Cortex of kidney (tissue), 1 donor: ENCODE results near the gene GRHL3.

Experiments
- DNase-seq: peaks from one replicate; lab custom pipeline; 2025; lab: John Stamatoyannopoulos, UW

GRHL3 gene

GRCh38 chr1:24318615-24319311, 394 bp upstream of the GRHL3 start:
- DNase-seq = no peak

DNA sequence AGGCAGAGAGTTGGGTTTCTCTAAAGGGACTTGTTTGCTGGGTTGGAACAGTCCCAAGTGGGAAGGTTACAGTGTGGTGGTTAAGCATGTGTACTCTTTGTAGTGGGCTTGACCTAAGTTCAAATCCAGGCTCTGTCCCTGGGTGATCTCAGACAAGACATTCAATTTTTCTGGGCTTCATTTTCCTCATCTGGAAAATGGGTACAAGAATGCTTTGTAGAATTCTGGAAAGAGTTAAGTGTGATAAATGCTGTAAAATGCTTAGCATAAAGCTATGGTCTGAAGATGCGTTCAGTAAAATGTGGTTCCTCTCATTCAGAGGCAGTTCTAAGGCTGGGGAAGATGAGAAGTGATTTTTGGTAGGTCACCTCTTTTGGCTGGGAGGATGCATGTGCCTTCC, 805 bp downstream of the GRHL3 start:
- DNase-seq = no peak

DNA sequence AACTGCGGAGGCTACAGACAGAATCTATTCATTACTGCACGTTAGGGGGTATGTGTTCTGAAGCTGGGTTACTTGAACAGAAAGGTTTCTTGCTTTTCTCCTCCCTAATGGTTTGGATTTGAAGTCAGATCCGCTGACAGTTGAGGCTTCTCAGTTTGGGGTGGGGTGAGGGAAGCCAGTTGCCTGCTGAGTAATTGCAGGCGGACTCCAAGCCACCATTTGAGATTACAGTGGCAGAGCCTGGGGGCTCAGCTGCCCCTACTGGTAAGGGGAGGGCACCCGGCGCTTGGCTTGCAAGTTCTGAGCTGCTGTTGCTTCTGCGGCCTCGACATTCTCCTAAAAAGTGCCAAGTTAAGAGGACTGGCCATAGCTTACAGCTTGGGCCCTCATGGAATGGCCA, 2.0 kb downstream of the GRHL3 start:
- no peak for DNase-seq

DNA sequence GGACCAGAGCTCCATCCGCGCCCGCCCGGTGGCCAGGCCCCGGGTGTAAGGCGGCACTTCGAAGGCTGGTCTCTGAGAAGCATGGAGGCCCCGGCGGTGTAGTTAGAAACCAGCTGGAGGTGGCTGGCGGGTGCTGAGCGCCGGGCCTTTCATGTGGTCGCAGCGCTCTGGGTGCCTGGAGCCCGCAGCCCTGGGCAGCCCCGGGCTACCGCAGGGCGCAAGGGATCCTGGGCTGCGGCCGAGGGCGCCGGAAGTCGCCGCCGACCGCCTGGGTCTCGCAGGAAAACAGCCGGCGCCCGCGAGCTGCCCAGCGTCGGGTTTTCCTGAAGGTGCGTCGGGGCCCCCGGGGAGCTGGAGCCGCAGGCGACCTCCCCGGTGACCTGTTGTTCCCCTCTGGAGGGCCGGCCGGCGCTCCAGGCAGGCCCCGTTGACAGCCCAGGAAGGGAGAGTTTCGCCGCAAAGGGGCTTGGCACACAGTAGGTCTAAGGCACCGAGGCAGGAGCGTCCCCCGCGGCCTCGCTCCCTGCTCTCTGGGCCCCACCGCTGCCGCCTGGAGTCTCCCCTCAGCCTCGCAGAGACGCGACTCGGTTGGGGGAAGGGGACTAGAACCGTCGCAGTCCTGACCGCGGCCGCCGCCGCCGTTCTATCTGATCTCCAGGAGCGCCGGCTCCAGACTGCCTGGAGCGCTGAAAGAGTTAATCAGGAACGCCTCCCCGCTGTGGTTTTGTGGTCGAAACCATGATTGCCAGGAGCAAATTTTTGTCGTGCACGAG, 2.7 kb downstream of the GRHL3 start:
- DNase-seq = no peak

GRCh38 chr1:24322470-24323177, 3.5 kb downstream of the GRHL3 start:
- DNase-seq = no peak

DNA sequence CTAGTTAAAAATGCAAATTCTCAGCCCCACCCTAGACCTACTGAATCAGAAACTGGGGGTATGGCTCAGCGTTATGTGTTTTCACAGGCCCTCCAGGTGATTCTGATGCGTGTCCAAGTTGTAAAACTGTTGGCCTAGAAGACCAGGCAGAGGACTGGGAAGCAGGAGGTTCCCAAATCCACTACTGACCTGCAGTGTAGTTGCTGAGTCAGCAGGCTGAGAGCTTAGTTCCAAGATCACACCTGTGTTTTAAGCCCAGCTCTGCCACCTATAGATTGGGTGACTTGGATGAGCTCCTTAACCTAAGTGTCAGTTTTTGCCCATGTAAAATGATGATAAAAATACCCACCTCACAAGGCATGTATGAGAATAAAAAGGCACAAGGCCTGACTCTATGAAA, 4.1 kb downstream of the GRHL3 start:
- no peak for DNase-seq

- DNase-seq = no peak
Measured at GRCh38 chr1:24324903-24325302, 5.7 kb downstream of the GRHL3 start.

DNA sequence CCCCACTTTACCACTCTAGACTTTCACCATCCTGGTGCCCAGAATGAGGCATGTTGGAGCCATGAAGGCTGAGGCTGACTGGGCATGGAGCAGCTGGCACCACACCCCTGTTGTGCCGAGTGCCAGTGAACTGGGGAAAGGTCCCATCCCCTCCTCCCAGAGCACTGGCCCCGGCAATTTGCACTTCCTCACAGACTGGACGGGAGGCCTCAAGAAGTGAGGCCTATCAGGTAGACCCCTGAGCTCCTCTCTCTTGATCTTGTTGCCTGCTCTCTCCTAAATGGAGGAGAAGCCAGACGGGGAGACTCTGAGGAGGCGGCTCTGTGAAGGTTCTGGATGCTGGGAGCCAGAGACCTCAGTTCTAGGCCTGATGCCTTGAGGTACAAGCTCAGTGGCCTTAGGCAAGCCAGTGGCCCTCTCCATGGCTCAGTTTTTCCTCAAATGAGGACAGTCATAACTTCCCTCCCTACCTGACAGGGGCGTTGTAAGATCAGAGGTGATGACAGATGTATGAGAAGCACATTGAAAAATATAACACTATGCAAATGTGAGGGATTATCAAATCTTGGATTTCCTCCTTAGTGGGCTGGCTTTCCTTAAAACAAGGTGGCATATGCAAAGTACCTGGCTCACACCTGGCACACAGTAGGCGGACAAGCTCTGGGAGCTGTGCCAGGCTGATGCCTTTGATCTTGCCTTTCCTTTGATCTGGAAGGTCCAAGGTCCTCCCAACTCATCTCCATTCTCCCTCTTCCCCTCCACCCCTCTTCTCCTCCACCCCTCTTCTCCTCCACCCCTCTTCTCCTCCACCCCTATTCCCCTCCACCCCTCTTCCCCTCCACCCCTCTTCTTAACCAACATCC, 6.7 kb downstream of the GRHL3 start:
- DNase-seq = no peak

GRCh38 chr1:24327486-24327885, 8.3 kb downstream of the GRHL3 start:
- DNase-seq = no peak

GRCh38 chr1:24327891-24328290, 8.7 kb downstream of the GRHL3 start:
- no peak for DNase-seq

GRCh38 chr1:24329331-24329730, 10.2 kb downstream of the GRHL3 start:
- DNase-seq = no peak

DNA sequence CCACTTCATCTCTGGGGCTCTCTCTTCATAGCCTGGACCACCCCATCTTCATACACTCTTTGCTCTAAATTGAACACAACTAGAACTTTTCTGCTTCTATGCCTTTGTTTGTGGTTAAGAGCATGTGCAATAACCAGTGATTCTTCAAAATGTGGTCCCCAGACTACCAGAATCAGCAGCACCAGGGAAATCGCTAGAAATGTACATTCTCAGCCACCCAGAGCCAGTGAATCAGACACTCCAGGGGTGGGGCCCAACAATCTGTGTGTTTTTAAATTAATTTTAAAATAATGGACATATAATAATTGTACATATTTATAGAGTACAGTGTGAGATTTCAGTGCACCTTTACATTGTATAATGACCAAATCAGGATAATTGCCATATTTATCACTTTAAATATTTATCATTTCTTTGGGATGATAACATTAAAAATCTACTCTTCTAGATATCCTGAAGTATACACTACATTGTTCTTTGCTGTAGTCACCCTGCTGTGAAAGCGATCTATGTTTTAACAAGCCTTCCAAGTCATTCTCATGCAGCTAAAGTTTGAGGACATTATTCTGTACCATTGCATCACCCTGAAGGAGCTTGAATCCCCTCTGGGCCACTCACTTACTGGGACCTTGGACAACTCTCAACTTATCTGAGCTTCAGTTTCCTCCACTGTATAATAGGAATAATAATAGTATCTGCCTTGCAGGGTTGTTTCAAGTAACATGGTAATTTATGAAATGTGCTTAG, 10.8 kb downstream of the GRHL3 start:
- no peak for DNase-seq

DNA sequence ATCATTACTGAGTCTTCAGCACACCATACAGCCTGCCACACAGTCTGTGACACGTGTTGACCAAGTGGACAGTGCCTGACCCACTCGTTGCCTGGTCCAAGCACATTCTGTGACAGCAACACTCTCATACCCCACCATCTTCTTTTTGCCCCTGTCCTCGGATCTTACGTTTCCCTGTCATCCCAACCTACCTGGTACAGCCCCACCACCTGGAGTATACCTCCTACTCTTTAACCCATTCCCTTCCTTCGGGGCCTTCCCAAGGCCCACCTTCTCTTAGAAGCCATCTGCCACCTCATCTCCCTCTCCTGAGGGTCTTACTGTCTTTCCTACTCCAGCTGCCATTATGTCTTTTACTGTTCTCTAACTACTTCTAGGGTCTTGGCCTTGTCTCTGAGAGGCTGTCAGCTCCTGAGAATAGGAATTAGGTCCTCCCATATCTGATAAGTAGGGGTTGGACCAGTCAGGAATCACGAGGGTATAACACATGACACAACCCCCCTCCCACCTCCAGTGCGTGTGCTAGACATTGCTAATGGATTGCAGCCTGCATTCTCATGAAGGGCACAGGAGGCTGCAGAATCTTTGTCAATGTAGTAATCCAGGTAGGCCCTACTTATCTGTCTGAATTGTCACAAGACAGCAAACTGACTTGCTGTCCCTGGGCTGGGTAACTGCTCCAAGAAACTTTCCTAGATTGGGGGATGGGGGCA, 13.0 kb downstream of the GRHL3 start:
- no peak for DNase-seq

DNA sequence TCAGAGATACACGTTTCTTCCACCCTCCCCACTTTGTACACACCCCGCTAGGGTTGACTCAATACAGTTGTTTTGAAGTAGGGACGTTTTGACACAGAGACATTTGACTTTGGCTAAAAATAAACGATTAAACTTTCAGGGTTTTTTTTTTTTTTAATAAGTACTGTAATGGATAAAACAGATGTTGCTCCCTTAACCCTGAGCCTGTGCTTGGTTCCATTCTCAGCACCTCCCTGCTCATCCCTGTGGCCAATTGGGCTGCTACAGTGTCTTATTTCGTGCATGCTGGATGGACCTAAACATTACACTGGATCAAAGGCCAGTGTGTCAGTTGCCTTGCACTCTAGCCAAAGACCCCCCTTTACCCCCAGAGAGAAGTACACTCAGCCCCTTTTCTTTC, 16.9 kb downstream of the GRHL3 start:
- DNase-seq = no peak

DNA sequence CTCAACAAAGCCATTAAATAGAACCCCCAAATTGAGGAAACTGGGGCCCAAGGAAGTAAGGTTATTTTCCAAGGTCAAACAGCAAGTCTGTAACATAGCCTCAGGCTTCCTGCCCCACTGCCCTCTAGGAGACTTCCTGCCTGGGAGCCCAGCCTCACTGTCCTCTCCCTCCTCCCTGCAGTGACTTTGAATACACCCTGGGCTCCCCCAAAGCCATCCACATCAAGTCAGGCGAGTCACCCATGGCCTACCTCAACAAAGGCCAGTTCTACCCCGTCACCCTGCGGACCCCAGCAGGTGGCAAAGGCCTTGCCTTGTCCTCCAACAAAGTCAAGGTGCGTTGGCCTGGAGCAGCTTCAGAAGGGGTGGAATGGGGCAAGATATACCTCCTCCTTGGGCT, 18.3 kb downstream of the GRHL3 start:
- DNase-seq = no peak

GRCh38 chr1:24338447-24338846, 19.3 kb downstream of the GRHL3 start:
- no peak for DNase-seq

DNA sequence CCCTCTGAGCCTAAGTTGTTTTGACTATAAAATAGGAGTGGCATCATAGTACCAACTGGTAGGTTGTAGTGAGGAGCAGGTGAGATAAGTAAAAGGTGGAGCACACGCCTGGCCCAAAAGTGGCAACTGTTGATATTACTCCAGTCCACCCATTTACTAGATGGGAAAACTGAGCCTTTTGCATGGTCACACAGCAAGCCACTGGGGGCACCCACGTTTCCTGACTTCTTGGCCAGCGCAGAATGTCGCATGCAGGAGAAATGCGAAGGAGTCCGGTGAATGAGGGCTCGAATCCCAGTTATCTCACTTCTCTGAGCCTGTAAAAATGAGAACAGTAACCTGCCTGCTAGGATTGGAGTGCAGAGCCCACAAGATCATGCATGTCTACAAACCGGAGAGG, 20.8 kb downstream of the GRHL3 start:
- no peak for DNase-seq

- no peak for DNase-seq
Measured at GRCh38 chr1:24340770-24341169, 21.6 kb downstream of the GRHL3 start.

- no peak for DNase-seq
Measured at GRCh38 chr1:24341260-24341659, 22.1 kb downstream of the GRHL3 start.

DNA sequence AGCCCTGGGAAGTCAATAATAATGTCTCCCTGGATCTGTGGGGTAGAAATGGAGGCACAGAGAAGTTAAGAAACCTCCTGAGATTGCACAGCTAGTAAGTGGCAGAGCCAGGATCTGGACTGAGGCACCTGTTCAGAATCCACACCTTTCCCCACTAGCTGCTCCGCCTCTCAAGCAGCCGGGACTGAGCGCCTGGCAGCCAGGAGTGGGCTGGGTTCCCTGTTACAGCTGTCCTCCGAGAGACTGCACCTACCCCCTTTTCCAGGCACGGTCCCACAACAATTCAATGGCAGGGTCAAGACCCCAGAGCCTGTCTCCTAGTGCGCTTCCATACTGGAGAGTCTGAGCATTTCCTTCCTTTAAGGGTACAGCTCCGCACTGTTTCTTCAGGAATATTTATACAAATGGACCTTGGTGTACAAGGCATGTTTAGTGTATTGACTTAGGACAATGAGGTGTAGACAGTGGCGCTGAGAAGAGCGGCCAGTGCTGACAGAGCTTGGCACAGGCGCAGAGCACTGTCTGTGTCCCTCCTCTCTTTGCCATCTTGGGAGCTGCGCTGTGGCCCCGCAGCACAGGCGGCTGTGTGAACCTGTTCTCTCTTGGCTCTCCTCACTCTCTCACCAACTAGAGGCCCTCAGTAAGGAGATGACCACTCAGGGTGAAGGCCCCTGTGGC, 24.4 kb downstream of the GRHL3 start:
- no peak for DNase-seq
